SK-N-DZ (cell line): ENCODE results near the gene VARS1. TPM values are rescaled to one million over a fixed set of nuclear protein-coding genes. Genes with fewer than 3 reads are reported as not detected.
"Not testable (repeated sequence)": the region's sequence is repeated elsewhere in the genome, so short reads cannot be mapped to it uniquely, and the experiment has no call there.

Experiments used
- DNase-seq: peaks from one replicate; pipeline ENCODE4 v3.0.0-alpha.2; 2015; ENCODE audit warnings: low spot score
- polyA plus RNA-seq, 2 experiments: library from polyadenylated mRNA; depleted of rRNA; stranded (reverse); fragments of >200 nt; gene quantifications; 2 replicates each; pipeline ENCODE4 v1.2.3, GENCODE V29; 2014

The VARS1 gene
- polyA plus RNA-seq (2014; cell fraction: cytosol; rRNA removed) = 81.7 and 91.7 TPM in 2 replicates
- polyA plus RNA-seq (2014; cell fraction: nucleus; rRNA removed) = 194 and 278 TPM in 2 replicates

- DNase-seq = peak; percentile 88
These were observed at the start of gene VARS1 for GRCh38 chr6:31795616-31796298. Gene VARS1 (minus strand): TSS chr6:31795752. CDS start chr6:31795217, 535 bp downstream.

- no peak for DNase-seq
These were observed 49.0 kb upstream of the VARS1 start for GRCh38 chr6:31844507-31844906.

DNA sequence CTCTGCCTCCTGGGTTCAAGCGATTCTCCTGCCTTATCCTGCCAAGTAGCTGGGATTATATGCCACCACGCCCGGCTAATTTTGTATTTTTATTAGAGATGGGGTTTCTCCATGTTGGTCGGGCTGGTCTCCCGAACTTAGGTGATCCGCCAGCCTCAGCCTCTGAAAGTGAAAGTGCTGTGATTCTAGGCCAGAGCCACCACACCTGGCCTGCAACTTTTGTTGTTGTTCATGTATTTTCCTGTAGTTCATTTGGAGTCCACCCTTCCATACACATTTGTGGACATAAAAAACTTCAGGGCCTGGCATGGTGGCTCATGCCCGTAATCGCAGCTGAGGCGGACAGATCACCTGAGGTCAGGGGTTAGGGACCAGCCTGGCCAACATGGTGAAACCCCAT lies 46.5 kb upstream of the VARS1 start:
- no peak for DNase-seq

DNA sequence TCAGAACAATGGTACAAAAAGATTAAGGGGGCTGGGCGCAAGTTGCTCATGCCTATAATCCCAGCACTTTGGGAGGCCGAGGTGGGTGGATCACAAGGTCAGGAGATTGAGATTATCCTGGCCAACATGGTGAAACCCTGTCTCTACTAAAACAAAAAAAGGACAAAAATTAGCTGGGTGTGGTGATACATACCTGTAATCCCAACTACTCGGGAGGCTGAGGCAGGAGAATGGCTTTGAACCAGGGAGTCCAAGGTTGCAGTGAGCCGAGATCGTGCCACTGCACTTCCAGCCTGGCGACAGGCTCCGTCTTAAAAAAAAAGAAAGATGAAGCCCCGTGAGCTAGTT lies 44.2 kb upstream of the VARS1 start:
- DNase-seq = not testable (repeated sequence)

DNA sequence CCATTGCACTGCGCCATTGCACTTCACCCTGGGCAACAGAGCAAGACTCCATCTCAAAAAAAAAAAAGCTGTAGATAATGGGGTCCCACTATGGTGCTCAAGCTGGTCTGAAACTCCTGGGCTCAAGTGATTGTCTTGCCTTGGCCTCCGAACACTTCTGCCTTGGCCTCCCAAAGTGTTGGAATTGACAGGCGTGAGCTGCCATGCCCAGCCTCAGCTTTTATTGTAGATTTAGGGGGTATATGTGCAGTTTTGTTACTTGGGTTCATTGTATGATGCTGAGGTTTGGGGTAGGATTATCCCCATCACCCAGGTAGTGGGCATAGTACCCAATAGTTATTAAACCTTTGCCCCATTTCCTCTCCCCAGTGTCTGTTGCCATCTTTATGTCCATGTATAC lies 43.4 kb upstream of the VARS1 start:
- DNase-seq = no peak

DNA sequence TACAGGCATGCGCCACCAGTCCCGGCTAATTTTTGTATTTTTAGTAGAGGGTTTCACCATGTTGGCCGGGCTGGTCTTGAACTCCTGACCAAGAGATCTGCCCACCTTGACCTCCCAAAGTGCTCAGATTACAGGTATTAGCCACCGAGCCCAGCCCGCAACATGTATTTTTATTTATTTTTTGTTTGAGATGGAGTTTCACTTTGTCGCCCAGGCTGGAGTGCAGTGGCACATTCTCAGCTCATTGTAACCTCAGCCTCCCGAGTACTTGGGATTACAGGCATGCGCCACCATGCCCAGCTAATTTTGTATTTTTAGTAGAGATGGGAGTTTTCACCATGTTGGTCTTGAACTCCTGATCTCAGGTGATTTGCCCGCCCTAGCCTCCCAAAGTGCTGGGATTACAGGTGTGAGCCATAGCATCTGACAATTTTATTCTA lies 42.6 kb upstream of the VARS1 start:
- not testable (repeated sequence) for DNase-seq

DNA sequence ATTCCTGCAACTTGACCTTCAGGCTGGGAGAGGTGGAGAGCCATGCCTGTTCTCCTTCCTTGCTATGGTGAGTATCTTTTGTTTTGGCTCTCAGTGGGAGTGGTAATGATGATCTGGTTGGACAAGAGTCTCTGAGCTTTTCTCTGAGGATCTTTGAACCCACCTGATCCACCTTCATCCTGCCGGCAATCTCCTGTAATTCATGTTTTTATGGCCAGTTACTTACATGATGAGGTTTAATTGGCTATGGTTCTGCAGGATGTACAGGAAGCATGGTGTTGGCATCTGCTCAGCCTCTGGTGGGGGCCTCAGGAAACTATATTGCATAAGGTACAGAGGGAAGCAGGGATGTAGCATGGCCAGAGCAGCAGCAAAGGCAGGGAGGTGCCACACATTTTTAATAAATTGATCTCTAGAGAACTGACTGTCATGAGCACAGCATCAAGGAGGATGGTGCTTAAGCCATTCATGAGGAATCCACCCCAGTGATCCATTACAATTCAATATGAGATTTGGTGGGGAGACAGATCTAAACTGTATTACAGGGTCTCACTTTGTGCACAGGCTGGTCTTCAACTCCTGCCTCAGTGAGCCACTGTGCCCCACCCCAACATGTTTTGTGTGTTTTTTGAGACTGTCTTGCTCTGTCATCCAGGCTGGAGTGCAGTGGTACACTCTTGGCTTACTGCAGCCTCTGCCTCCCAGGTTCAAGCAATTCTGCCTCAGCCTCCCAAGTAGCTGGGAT lies 42.0 kb upstream of the VARS1 start:
- DNase-seq = no peak

GRCh38 chr6:31836474-31837368 lies 41.2 kb upstream of the VARS1 start:
- no peak for DNase-seq

GRCh38 chr6:31836047-31836473 lies 40.5 kb upstream of the VARS1 start:
- DNase-seq = no peak

DNA sequence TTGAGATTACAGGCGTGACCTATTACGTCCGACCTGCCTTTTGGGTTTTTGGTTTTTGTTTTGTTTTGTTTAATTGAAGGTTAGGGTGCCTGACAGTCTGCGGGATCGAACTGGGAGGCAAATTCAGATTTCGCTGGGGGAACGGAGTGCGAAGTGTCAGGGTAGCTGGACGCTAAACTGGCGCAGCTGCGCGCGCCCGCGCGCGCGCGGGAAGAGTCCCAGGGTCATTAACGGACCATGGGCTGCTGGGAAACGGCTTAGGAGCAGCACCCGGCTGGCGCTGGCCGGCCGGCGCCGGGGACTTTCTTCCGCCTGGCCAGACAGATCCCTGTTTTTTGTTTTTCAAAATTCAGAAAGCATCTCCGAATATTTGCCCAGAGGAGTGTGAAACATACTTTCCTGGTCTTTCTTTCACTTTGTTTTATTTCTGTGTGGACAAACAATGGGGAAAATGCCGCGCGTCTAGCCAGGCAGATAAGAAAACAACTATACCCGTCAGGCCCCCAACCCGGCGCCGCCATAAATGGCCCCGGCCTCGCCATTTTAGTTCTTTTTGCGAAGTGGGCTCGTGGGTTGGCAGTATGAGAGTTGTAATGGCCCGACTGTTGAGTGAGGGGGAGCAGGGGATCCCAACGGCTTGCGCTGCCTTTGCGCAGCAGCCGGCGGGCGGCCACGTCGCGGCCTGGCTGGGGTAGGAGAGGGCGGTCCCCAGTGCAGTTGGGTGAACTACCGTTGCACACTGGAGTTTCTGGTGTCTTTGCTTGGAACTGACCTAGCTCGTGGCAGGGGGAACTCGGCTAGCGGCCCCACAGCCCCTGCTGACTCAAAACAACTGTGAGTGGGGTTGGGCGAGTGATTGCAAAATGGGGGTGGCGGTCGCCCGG lies 39.1 kb upstream of the VARS1 start:
- peak; percentile 92 for DNase-seq

DNA sequence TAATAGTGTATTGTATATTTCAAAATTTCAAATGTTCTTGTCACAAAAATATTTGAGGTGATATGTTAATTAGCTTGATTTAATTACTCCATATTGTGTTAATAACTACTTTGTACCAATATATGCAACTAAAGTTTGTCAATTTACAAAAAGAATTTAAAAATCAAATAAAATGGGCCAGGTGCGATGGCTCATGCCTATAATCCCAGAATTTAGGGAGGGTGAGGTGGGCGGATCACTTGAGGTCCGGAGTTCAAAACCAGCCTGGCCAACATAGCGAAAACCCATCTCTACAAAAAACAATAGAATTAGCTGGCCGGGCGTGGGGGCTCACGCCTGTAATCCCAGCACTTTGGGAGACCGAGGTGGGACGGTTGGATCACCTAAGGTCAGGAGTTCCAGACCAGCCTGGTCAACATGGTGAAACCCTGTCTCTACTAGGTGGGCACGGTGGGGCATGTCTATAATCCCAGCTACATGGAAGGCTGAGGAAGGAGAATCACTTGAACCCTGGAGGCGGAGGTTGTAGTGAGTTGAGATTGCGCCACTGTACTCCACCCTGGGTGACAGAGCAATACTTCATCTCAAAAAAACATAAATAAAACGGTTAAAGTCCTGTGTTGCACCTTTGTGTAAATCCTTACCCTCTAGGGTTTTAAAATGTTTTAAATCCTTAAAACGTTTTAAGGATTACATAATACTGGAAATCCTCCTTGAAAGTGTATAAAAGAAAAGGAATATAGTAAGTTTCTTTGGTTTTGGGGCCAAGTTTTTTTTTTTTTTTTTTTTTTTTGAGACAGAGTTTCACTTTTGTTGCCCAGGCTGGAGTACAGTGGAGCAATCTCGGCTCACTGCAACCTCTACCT lies 36.0 kb upstream of the VARS1 start:
- DNase-seq = no peak

- no peak for DNase-seq
These were observed 35.4 kb upstream of the VARS1 start for GRCh38 chr6:31830886-31831335.

DNA sequence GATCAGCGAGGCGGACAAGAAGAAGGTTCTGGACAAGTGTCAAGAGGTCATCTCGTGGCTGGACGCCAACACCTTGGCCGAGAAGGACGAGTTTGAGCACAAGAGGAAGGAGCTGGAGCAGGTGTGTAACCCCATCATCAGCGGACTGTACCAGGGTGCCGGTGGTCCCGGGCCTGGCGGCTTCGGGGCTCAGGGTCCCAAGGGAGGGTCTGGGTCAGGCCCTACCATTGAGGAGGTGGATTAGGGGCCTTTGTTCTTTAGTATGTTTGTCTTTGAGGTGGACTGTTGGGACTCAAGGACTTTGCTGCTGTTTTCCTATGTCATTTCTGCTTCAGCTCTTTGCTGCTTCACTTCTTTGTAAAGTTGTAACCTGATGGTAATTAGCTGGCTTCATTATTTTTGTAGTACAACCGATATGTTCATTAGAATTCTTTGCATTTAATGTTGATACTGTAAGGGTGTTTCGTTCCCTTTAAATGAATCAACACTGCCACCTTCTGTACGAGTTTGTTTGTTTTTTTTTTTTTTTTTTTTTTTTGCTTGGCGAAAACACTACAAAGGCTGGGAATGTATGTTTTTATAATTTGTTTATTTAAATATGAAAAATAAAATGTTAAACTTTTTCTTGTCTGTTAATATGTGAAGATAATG lies 34.2 kb upstream of the VARS1 start:
- DNase-seq = peak; percentile 59

DNA sequence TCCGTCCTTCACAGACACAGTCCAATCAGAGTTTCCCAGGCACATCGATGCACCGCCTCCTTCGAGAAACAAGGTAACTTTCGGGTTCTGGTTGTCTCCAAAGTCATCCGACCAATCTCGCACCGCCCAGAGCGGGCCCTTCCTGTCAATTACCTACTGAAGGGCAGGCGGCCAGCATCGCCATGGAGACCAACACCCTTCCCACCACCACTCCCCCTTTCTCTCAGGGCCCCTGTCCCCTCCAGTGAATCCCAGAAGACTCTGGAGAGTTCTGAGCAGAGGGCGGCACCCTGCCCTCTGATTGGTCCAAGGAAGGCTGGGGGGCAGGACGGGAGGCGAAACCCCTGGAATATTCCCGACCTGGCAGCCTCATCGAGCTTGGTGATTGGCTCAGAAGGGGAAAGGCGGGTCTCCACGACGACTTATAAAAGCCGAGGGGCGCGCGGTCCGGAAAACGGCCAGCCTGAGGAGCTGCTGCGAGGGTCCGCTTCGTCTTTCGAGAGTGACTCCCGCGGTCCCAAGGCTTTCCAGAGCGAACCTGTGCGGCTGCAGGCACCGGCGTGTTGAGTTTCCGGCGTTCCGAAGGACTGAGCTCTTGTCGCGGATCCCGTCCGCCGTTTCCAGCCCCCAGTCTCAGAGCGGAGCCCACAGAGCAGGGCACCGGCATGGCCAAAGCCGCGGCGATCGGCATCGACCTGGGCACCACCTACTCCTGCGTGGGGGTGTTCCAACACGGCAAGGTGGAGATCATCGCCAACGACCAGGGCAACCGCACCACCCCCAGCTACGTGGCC lies 31.9 kb upstream of the VARS1 start, which contains the start of gene HSPA1B:
Gene HSPA1B (plus strand): TSS at position 453 of the 794 bp plus-strand sequence. CDS start 213 bp downstream, at position 666.
- DNase-seq = peak; percentile 100

GRCh38 chr6:31826793-31827285 lies 31.3 kb upstream of the VARS1 start:
- DNase-seq = no peak

DNA sequence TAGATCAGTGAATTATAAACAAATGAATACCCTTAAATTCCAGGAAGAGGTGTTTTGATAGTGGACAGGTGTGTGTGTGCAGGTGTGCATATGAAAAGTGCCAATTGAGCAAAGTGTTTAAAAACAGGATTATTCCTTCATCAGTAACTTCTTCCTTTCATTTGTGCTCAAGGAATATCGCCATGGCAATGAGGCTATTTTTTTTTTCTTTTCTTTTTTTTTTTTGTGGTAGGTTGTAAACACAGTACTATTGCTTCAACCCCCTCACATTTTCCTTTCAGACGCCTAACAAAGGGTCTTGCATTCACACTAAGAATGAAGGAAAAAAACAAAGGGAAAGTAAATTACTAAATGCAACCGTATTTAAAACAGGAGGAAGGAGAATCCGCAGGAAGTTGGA lies 30.0 kb upstream of the VARS1 start:
- no peak for DNase-seq

- not testable (repeated sequence) for DNase-seq
These were observed 28.1 kb upstream of the VARS1 start for GRCh38 chr6:31823592-31824196.
